Measurements from ENCODE around the gene PRPF6. TPM values are rescaled to one million over a fixed set of nuclear protein-coding genes. Genes with fewer than 3 reads are reported as not detected.
A peak's percentile ranks its signal among the peaks of the same experiment; 100 is the strongest.

Gene PRPF6
- total and polyA plus RNA-seq, 2 of the 13 experiments (the other 11 are each of a cell fraction or from before 2014, with no cell fraction given), result 63.7 to 101 TPM

DNA sequence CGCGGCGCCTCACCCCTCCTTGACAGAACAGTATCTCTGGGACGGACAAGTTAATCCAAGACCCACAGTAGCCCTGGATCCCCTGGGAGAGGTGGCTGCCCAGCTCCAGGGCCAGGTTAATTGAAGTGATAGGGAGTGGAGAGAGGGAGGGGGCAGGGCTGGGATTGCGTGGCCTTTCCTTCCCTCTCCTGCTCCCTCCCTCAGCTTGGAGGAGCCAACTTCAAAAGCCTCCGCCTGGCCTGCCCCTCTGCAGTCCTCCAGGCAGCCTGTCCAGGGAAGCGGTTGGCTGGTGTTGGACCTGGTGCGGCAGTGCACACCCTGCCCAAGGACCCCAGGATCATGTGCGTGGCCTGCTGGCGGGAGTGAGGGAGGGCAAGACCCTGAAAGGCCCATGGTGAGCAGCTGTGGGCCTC lies 55.0 kb downstream of the PRPF6 start, which contains the start of gene C20orf204 (continued):
- TF ChIP-seq, protein P1, sequence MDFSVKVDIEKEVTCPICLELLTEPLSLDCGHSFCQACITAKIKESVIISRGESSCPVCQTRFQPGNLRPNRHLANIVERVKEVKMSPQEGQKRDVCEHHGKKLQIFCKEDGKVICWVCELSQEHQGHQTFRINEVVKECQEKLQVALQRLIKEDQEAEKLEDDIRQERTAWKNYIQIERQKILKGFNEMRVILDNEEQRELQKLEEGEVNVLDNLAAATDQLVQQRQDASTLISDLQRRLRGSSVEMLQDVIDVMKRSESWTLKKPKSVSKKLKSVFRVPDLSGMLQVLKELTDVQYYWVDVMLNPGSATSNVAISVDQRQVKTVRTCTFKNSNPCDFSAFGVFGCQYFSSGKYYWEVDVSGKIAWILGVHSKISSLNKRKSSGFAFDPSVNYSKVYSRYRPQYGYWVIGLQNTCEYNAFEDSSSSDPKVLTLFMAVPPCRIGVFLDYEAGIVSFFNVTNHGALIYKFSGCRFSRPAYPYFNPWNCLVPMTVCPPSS (IDR thresholded peaks at IDR 0.05), result no peak
- TF ChIP-seq ZNF788 (CRISPR knock-in tag; IDR thresholded peaks at IDR 0.05; ENCODE audit: borderline replicate concordance), result peak; percentile 94; the same call in 1 of the 2 replicates
- TF ChIP-seq, protein P2, sequence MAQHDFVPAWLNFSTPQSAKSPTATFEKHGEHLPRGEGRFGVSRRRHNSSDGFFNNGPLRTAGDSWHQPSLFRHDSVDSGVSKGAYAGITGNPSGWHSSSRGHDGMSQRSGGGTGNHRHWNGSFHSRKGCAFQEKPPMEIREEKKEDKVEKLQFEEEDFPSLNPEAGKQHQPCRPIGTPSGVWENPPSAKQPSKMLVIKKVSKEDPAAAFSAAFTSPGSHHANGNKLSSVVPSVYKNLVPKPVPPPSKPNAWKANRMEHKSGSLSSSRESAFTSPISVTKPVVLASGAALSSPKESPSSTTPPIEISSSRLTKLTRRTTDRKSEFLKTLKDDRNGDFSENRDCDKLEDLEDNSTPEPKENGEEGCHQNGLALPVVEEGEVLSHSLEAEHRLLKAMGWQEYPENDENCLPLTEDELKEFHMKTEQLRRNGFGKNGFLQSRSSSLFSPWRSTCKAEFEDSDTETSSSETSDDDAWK (CRISPR knock-in tag; IDR thresholded peaks at IDR 0.05), result no peak
- TF ChIP-seq ZBTB3 (CRISPR knock-in tag; IDR thresholded peaks at IDR 0.05; ENCODE audit: borderline replicate concordance, low read depth), result 0 out of 2 replicates have a peak, but pooled peaks have one; percentile 72
- peak; percentile 85 for TF ChIP-seq MYC (CRISPR knock-in tag; IDR thresholded peaks at IDR 0.05; ENCODE audit: borderline replicate concordance)
- no peak for TF ChIP-seq ZNF841 (CRISPR knock-in tag; IDR thresholded peaks at IDR 0.05; ENCODE audit: borderline replicate concordance)
- TF ChIP-seq CBX5 (CRISPR knock-in tag; IDR thresholded peaks at IDR 0.05; ENCODE audit: borderline replicate concordance), result no peak; the same call in 1 of the 2 replicates
- TF ChIP-seq, protein P3, sequence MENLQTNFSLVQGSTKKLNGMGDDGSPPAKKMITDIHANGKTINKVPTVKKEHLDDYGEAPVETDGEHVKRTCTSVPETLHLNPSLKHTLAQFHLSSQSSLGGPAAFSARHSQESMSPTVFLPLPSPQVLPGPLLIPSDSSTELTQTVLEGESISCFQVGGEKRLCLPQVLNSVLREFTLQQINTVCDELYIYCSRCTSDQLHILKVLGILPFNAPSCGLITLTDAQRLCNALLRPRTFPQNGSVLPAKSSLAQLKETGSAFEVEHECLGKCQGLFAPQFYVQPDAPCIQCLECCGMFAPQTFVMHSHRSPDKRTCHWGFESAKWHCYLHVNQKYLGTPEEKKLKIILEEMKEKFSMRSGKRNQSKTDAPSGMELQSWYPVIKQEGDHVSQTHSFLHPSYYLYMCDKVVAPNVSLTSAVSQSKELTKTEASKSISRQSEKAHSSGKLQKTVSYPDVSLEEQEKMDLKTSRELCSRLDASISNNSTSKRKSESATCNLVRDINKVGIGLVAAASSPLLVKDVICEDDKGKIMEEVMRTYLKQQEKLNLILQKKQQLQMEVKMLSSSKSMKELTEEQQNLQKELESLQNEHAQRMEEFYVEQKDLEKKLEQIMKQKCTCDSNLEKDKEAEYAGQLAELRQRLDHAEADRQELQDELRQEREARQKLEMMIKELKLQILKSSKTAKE (CRISPR knock-in tag; IDR thresholded peaks at IDR 0.05; ENCODE audit: borderline replicate concordance), result peak; percentile 78
- TF ChIP-seq, protein P4, sequence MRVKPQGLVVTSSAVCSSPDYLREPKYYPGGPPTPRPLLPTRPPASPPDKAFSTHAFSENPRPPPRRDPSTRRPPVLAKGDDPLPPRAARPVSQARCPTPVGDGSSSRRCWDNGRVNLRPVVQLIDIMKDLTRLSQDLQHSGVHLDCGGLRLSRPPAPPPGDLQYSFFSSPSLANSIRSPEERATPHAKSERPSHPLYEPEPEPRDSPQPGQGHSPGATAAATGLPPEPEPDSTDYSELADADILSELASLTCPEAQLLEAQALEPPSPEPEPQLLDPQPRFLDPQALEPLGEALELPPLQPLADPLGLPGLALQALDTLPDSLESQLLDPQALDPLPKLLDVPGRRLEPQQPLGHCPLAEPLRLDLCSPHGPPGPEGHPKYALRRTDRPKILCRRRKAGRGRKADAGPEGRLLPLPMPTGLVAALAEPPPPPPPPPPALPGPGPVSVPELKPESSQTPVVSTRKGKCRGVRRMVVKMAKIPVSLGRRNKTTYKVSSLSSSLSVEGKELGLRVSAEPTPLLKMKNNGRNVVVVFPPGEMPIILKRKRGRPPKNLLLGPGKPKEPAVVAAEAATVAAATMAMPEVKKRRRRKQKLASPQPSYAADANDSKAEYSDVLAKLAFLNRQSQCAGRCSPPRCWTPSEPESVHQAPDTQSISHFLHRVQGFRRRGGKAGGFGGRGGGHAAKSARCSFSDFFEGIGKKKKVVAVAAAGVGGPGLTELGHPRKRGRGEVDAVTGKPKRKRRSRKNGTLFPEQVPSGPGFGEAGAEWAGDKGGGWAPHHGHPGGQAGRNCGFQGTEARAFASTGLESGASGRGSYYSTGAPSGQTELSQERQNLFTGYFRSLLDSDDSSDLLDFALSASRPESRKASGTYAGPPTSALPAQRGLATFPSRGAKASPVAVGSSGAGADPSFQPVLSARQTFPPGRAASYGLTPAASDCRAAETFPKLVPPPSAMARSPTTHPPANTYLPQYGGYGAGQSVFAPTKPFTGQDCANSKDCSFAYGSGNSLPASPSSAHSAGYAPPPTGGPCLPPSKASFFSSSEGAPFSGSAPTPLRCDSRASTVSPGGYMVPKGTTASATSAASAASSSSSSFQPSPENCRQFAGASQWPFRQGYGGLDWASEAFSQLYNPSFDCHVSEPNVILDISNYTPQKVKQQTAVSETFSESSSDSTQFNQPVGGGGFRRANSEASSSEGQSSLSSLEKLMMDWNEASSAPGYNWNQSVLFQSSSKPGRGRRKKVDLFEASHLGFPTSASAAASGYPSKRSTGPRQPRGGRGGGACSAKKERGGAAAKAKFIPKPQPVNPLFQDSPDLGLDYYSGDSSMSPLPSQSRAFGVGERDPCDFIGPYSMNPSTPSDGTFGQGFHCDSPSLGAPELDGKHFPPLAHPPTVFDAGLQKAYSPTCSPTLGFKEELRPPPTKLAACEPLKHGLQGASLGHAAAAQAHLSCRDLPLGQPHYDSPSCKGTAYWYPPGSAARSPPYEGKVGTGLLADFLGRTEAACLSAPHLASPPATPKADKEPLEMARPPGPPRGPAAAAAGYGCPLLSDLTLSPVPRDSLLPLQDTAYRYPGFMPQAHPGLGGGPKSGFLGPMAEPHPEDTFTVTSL (CRISPR knock-in tag; IDR thresholded peaks at IDR 0.05; ENCODE audit: borderline replicate concordance), result no peak
- peak; percentile 100 for TF ChIP-seq ZC3H13 (CRISPR knock-in tag; IDR thresholded peaks at IDR 0.05)
- 0 out of 2 replicates have a peak, but pooled peaks have one; percentile 42 for TF ChIP-seq ZNF616 (CRISPR knock-in tag; IDR thresholded peaks at IDR 0.05; ENCODE audit: low read depth)
- TF ChIP-seq YY1 (IDR thresholded peaks at IDR 0.05; ENCODE audit: insufficient read depth, insufficient replicate concordance, low read depth, low read length), result peak; percentile 26
- TF ChIP-seq, protein P5, sequence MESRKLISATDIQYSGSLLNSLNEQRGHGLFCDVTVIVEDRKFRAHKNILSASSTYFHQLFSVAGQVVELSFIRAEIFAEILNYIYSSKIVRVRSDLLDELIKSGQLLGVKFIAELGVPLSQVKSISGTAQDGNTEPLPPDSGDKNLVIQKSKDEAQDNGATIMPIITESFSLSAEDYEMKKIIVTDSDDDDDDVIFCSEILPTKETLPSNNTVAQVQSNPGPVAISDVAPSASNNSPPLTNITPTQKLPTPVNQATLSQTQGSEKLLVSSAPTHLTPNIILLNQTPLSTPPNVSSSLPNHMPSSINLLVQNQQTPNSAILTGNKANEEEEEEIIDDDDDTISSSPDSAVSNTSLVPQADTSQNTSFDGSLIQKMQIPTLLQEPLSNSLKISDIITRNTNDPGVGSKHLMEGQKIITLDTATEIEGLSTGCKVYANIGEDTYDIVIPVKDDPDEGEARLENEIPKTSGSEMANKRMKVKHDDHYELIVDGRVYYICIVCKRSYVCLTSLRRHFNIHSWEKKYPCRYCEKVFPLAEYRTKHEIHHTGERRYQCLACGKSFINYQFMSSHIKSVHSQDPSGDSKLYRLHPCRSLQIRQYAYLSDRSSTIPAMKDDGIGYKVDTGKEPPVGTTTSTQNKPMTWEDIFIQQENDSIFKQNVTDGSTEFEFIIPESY (CRISPR knock-in tag; IDR thresholded peaks at IDR 0.05), result peak; percentile 15; the same call in 1 of the 2 replicates
- TF ChIP-seq DR1 (CRISPR knock-in tag; IDR thresholded peaks at IDR 0.05), result peak; percentile 91
- TF ChIP-seq ZMYM2 (CRISPR knock-in tag; IDR thresholded peaks at IDR 0.05), result no peak
- no peak for TF ChIP-seq SOX6 (IDR thresholded peaks at IDR 0.05)
- peak; percentile 54 for TF ChIP-seq SOX6 (CRISPR knock-in tag; IDR thresholded peaks at IDR 0.05)

Data from HepG2 (cell line).